HL-60 (cell line): ENCODE results near the gene CYP27A1.

ENCODE experiments used
- GABPA ChIP-seq: IDR thresholded peaks from 2 replicates; pipeline ENCODE4 v1.6.1; 2012; ENCODE audit warnings: low read depth
- POLR2AphosphoS5 ChIP-seq: IDR thresholded peaks from 2 replicates; pipeline ENCODE4 v1.6.1; 2012; ENCODE audit warnings: low read depth

GRCh38 chr2:218785103-218785502 lies 3.2 kb downstream of the CYP27A1 start:
- TF ChIP-seq POLR2AphosphoS5 (no peak), GABPA (no peak)
